Peyer's patch (tissue), 4 donors: ENCODE measurements around the gene TMEM128.

Experiments used
- POLR2A ChIP-seq, 2 donors: fragments of 450-650 bp; IDR thresholded peaks; one replicate each; pipeline ENCODE4 v1.5.1; 2017; ENCODE audit warnings: antibody characterized with exemption in 2 of 2, mild to moderate bottlenecking in 2 of 2, moderate library complexity in 2 of 2
- TF ChIP-seq, protein P1 (sequence below), 6 experiments: fragments of 450-650 bp in 4 of 6; fragments of 200-600 bp in 2 of 6; sonication (generic) in 1 of 6; IDR thresholded peaks; one replicate each; pipeline ENCODE4 v1.5.1; 2017 to 2019; ENCODE audit warnings: antibody characterized with exemption in 6 of 6, mild to moderate bottlenecking in 3 of 6, moderate library complexity in 1 of 6

DNA sequence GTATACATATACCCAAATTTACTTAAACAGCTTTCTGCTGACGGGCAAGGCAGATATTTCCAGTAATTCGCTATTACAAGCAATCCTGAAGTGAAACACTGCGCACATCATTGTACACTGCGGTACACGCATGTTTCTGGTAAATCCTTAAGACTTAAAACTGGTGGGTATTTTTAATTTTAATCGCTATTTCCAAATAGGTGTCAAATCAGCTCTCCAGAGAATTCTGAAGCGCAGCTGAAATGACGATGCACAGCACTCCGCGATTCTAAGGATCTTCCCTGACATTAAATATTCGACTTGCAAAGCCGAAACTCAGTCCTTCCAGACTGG lies 361 bp downstream of the TMEM128 start:
- TF ChIP-seq POLR2A (IDR thresholded peaks at IDR 0.05) = no peak
- TF ChIP-seq, protein P1, sequence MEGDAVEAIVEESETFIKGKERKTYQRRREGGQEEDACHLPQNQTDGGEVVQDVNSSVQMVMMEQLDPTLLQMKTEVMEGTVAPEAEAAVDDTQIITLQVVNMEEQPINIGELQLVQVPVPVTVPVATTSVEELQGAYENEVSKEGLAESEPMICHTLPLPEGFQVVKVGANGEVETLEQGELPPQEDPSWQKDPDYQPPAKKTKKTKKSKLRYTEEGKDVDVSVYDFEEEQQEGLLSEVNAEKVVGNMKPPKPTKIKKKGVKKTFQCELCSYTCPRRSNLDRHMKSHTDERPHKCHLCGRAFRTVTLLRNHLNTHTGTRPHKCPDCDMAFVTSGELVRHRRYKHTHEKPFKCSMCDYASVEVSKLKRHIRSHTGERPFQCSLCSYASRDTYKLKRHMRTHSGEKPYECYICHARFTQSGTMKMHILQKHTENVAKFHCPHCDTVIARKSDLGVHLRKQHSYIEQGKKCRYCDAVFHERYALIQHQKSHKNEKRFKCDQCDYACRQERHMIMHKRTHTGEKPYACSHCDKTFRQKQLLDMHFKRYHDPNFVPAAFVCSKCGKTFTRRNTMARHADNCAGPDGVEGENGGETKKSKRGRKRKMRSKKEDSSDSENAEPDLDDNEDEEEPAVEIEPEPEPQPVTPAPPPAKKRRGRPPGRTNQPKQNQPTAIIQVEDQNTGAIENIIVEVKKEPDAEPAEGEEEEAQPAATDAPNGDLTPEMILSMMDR (IDR thresholded peaks at IDR 0.05) = no peak
